Stimulated activated CD4-positive, alpha-beta T cell treated with anti-CD3 and anti-CD28 coated beads, Interleukin-12 subunit alpha, Interleukin-12 subunit beta, amount 100 ng/mL, for 4 hours (primary cell): ENCODE data around the gene BATF.

ENCODE experiments used
- DNase-seq: peaks from one replicate; pipeline ENCODE4 v3.0.0-alpha.2; 2020

The BATF gene

DNA sequence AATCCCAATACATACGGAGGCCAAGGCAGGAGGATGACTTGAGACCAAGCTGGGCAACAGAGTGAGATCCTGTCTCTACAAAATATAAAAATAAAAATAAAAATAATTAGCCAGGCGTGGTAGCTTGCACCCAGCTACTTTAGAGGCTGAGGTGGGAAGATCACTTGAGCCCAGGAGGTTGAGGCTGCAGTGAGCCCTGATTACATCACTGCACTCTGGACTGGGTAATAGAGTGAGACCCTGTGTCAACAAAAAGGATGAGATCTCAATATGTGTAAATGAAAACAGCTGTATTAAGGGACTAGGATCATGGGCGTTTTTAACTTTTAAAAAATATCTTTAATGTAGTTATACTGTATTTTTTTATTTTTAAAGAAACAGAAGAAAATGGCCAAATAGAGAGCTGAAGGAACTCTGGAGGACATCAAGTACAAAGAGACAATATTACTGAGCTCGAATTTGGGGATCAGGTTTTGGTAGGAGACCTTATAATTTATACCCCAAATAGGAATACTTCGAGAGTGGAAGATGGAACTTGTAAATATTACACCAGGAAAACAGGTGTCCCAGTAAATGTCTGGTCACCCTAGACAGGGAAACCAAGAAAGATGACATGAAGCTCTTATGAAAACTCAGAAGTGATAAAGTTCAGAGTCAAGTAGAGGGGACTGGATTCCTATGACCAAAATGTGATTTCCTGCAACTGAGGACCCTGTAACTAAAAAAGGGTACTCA is 13.1 kb downstream of the BATF start:
- DNase-seq = no peak

- DNase-seq = no peak
These were observed 14.8 kb downstream of the BATF start for GRCh38 chr14:75537071-75537470.

DNA sequence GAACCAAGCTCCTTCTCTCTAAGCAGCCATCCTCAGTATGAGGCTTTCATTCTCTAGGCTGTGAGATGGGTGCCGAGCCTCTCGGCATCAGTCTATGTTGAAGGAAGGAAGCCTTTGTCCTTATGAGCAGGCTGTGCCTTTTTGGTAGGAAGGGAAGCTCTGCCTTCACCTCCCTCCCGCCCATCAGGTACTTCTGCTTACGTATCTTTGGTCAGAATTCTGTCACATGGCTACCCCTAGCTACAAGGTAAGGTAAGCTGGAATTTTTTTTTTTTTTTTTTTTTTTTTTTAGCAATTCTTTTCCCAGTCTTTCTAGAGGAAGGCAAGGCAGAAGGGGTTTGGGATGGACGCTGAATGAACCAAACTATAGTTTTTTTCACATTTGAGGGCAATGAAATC is 16.9 kb downstream of the BATF start:
- DNase-seq = no peak

DNA sequence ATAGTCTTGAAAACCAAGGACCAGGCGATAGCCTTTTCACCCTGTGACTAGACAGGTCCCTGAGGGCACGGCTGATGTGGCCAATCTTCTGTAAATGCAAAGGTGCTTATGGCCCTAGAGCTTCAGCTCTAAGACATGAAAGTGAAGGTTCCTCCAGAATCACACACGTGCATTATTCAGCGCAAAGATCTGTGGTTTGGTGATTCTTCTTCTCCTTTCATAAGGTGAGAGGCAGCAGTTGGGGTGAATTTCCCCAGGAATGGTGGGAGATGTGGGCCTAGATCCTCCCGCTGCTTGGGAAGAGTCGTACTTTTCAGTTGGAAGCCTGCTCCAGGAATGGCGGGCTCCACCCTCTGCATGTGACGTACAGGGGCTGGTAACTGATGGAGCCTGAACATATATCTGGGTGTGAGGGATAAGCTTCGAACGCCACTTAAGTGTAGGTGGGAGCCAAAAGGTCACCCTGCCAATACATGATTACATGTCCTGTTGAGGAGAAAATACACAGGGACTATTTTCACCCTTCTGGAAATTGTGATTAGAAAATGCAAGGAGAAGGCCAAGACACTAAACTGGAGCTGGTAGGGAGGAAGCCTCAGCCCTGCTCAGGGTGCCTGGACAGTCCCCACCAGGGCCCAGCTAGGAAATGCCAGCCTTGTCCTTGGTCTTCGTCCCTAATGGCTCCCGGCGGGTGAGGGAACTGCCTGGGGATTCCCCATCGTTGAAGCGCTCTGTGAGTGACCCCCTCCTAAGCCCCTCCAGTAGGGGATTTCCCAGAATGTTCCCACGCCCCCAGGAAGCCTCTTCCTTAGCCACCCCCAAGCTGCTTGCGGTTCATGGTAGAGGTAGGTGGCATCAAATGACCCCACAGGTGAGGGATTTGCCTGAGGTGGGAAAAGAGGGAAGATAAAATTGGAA is 17.6 kb downstream of the BATF start:
- peak; percentile 41 for DNase-seq

DNA sequence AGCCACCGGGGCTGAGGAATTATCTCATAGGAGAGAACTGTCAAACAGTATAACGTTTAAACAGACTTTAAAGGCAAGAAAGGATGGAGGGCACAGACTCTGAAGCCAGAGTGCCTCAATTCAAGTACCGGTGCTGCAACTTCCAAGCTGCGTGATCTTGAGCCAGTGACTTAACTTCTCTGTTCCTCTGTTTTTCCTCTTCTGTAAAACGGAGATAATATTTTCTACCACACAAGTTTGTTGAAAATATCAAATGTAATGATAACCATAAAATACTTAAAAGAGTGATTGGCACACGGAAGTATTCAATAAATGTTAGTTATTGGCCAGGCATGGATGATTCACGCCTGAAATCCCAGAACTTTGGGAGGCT is 18.2 kb downstream of the BATF start:
- DNase-seq = no peak

- DNase-seq = peak; percentile 74
These were observed 20.4 kb downstream of the BATF start for GRCh38 chr14:75542588-75543091.

- no peak for DNase-seq
These were observed 21.0 kb downstream of the BATF start for GRCh38 chr14:75543253-75543652.

- no peak for DNase-seq
These were observed 21.5 kb downstream of the BATF start for GRCh38 chr14:75543786-75544185.

- no peak for DNase-seq
These were observed 23.6 kb downstream of the BATF start for GRCh38 chr14:75545907-75546306.

- no peak for DNase-seq
These were observed 25.4 kb downstream of the BATF start for GRCh38 chr14:75547552-75548250.

- no peak for DNase-seq
These were observed 26.3 kb downstream of the BATF start for GRCh38 chr14:75548544-75548943.

DNA sequence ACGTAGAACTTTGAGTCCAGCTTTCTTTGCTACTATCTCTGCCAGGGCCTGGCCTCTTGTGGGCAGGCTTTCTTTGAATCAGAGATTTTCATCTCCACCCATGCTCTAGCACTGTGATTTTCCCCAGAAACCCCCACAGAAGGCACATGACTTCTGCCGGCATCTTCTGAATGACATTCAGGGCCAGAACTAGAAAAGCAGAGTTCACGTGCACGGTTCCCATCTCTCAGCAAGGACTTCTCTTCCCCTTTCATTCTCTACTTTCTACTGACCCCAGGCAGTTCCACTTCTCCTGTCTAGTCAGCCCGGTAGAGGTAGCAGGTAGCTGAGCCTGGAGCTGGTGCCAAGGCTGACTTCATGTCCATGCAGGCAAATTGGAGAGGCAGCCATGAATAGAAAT is 26.9 kb downstream of the BATF start:
- DNase-seq = no peak

DNA sequence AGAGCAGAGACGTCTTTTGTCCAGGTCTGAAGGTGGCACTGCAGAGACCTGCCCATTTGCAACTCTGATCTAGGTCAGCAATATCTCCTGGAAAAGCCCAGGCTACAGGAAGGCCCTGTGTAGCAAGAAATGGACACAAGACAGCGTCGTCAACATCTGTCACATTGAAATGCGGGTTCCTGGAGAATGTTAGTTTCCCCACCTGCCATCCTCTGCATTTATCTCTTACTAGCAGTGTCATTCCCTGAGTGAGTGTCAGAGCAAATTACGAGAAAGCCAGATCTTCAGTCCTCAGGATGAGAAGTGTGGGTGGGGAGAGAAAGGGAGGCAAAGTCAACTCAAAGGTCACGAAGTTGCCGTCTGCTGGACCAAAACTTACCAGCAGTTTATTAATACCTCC is 28.8 kb downstream of the BATF start:
- DNase-seq = no peak

GRCh38 chr14:75553157-75553556 is 30.9 kb downstream of the BATF start:
- no peak for DNase-seq

DNA sequence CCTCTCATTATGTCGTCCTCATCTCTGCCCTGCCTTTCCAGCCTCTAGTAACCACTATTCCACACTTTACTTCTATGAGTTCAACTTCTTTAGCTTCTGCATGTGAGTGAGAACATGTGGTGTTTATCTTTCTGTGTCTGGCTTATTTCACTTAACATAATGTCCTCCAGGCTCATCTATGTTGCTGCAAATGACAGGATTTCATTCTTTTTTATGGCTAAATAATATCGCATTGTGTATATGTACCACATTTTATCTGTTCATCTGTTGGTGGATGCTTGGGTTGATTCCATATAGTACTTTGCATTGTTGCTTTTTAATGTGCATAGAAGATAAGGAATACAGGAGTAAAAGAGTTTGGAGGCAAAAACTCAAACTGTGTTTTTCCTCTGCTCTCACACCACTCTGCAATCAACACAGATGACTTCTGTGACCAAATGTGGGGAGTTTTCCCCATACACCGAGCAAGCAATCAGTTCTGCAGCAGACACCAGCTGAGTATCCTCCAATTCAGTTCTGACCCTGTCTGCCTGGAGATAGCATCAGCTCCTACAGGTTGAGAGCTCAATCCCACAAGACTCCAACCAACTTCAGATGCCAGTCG is 31.6 kb downstream of the BATF start:
- DNase-seq = no peak

GRCh38 chr14:75554482-75554881 is 32.2 kb downstream of the BATF start:
- DNase-seq = no peak

DNA sequence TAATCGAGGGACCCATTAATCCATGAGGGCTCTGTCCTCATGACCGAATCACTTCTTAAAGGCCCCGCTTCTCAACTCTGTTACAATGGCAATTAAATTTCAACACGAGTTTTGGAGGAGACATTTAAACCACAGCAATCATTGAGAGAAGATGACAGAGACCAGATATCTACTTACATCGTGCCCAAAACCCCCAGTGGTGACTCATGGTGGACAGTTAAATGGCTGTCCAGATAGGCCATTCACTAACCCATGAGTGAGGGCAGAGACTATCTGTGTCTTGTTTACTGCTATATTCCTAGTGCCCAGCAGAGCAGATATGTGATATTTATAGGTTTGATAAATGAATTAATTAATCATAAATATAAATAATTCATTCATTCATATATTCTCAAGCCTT is 36.2 kb downstream of the BATF start:
- DNase-seq = no peak

GRCh38 chr14:75559045-75559444 is 36.8 kb downstream of the BATF start:
- no peak for DNase-seq

- peak; percentile 66 for DNase-seq
These were observed 37.4 kb downstream of the BATF start for GRCh38 chr14:75559451-75560222.

GRCh38 chr14:75561013-75561432 is 38.8 kb downstream of the BATF start:
- no peak for DNase-seq

DNA sequence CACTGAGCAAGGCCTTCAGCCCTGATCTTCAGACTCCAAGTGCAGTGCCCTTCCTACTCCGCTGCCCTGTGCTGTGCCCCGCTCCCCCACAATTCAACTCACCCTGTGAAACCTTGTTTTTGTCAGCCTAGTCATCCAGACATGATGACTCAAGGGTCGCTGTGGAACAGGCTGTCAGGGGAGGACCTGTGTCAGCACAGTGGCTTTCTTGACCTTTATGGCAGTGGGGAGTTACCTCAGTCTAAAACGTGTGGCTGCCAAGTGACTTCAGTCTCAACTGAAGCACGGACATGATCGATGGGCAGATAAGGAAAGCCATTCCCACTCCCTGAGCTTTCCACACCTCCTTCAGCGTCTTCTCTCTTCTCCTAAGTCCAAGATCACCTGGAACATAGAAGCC is 39.8 kb downstream of the BATF start:
- peak; percentile 50 for DNase-seq

GRCh38 chr14:75562489-75562888 is 40.2 kb downstream of the BATF start:
- DNase-seq = no peak
